GM10248 (cell line): ENCODE results near the gene AP2A2.

ENCODE experiments used
- CTCF ChIA-PET: fragments of 300-600 bp; sonication (Branson Sonifier 250); formaldehyde crosslinking; extraction: SDS; loops from one replicate; lab custom pipeline; 2021; ENCODE audit warnings: antibody characterized with exemption; lab: Yijun Ruan, JAX
- POLR2A ChIA-PET: fragments of 350-650 bp; sonication (Branson Sonifier 250); formaldehyde crosslinking; extraction: SDS; loops from one replicate; lab custom pipeline; 2020; ENCODE audit warnings: antibody characterized with exemption; lab: Yijun Ruan, JAX
- DNase-seq: peaks from one replicate; pipeline ENCODE4 v3.0.0; 2012; ENCODE audit errors: extremely low spot score
- CTCF ChIP-seq: IDR thresholded peaks from 2 replicates; pipeline ENCODE4 v1.5.1; 2012; ENCODE audit warnings: mild to moderate bottlenecking, low read depth; ENCODE audit errors: extremely low read depth, missing control alignments, control extremely low read depth

AP2A2 gene

DNA sequence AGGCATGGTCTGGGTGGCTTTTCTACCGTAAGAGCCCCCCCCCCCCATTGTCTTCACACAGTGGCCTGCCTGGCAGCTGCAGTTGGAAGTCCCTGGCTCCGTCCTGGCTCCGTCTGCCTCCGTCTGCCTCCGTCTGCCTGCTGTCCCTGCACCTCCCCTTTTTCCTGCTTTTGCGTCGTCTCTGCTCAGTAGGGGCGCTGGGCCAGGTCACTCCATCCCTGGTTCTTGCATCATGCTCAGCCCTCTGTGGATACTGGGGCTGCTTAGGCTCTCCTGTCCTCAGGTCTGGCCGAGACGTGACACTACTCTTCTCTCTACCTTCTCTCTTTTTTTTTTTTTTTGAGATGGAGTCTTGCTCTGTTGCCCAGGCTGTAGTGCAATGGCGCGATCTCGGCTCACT, 27.8 kb downstream of the AP2A2 start:
- CTCF ChIA-PET, result interaction anchor here (1.2 kb wide), 1 partner anchor 98 kb away, joined by 3 read pairs; no protein-coding TSS in a partner anchor
- DNase-seq, result no peak
- POLR2A ChIA-PET, result no interaction called here
- TF ChIP-seq CTCF, result no peak

DNA sequence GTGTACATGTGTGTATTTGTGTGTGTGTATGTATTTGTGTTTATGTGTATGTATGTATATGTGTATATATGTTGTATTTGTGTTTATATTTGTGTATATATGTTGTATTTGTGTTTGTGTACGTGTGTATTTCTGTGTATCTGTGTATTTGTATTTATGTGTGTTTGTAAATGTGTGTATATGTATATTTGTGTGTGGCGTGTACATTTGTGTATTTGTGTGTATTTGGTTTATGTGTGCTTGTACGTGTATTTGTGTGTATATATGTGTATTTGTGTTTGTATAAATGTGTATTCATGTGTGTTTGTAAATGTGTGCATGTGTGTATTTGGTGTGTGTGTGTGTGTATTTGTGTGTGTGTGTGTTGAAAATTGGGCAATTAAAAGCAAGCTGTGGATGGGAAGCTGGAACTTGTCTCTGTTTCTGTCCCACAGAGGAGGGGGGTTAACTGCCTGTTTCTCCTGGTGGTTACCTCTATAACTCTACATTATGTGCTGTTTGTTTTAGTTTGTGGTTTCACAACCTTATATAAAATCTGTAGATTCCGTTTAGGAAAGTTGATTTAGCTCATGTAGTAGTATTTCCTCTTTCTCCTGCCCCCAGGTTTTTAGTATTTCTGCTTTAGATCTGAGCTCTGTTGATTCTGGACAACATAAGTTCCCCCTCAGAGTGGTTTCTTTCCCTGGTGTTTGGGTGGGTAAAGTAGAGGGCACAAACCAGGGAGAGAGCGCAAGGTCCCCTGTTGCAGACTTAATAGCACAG, 28.9 kb downstream of the AP2A2 start:
- ChIA-PET POLR2A (no interaction called here), CTCF (interaction anchor here (1.2 kb wide), 1 partner anchor 17 kb away, joined by 3 read pairs; no protein-coding TSS in a partner anchor)
- DNase-seq, result no peak
- TF ChIP-seq CTCF, result no peak

DNA sequence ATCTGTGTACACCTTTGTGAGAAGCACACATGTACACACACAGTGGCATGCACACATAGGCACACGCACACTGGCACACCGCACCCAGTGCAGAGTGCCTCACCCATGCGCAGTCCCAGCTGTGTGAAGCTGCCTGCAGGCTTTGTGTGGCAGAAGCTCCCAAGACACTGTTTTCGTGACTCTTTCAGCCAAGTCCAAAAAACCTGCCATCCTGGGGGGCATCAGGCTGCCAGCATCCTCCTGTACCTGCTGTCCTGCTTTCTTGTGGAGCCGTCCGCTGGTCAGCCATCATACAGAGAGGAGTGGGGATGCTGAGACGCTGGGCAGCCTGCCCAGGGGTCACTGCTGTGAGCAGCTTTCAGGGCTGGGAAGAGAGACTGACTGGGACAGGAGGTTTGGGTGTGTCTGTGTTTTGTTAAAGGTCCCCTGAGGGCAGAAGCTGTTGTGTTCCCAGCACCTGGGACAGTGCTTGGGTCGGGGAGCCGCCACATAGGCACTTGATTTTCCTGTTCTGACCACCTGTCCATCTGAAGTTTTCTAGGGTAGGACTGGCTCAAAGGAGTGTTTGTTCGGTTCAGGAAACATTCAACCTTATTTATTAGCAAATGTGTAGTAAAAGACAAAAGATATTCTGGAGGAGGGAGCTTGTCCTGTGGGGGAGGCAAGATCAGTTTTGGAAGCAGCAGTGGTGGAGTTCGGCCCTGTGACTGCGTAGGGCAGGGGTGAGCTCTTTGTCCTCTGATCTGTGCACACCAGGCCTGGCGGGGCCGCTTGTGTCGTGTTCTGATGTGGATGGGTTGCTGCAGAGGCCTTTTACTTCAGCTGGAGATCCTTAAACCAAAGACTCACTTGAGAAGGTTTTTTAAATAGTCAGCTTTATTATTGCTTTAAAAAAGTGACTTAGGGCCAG, 29.7 kb downstream of the AP2A2 start:
- TF ChIP-seq CTCF, result no peak
- CTCF ChIA-PET, result interaction anchor here (1.1 to 1.2 kb wide), 2 partner anchors 9 to 16 kb away, joined by 3 read pairs; no protein-coding TSS in a partner anchor
- POLR2A ChIA-PET, result no interaction called here
- no peak for DNase-seq

DNA sequence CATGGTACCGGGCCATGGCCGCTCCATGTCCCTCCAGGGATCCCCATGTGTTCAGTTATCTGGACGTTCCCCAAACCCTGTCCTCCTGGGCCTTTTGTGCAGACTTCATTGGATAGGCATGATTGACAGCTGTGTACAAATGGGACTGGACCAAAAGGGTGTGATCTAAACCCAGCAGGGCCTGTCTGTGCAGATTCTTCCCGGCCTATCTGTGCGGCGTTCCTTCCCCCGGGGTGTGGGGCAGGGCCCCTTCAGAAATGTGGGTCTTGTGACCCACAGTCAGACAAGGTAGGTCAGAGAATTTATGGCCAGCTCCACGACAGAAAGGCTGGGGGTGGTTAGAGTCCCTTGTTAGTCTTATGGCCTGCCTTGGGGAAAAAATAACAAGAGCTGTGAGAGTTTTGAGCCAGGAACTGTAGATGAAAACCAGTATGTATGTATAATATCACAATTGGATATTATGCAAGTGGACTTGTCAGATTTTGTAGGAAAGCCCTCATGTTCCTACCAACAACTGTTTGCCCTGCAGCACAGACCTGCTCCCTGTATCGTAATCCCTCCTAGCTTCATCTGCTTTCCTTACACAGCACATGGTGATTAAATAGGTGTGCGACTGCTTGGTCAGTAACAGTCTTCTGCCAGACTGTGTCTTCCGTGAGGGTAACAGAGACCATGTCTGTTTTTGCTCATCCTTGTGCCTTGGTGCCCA, 31.7 kb downstream of the AP2A2 start:
- ChIA-PET POLR2A (no interaction called here), CTCF (interaction anchor here (0.8 kb wide), 1 partner anchor 32 kb away, joined by 3 read pairs; no protein-coding TSS in a partner anchor)
- TF ChIP-seq CTCF, result no peak
- DNase-seq, result no peak

GRCh38 chr11:958101-958500, 32.4 kb downstream of the AP2A2 start:
- POLR2A ChIA-PET, result no interaction called here
- CTCF ChIA-PET, result no interaction called here
- no peak for DNase-seq
- TF ChIP-seq CTCF, result no peak

GRCh38 chr11:959027-959426, 33.4 kb downstream of the AP2A2 start:
- CTCF ChIA-PET, result no interaction called here
- no peak for TF ChIP-seq CTCF
- no peak for DNase-seq
- POLR2A ChIA-PET, result no interaction called here
